Prostate gland (tissue), 2 donors: ENCODE measurements around the gene HNRNPAB. TPM values are rescaled to one million over a fixed set of nuclear protein-coding genes. Genes with fewer than 3 reads are reported as not detected.
"Not testable (repeated sequence)": the region's sequence is repeated elsewhere in the genome, so short reads cannot be mapped to it uniquely, and the experiment has no call there.

Experiments
- DNase-seq: peaks from one replicate; pipeline ENCODE4 v3.0.0-alpha.2; 2019; ENCODE audit warnings: low spot score
- H3K27ac ChIP-seq, 2 donors: fragments of 200-600 bp; sonication (generic); 2 replicates each; pipeline ENCODE4 v1.5.1; 2017 to 2019
- H3K27me3 ChIP-seq: fragments of 200-600 bp; sonication (generic); replicated peaks from 2 replicates; pipeline ENCODE4 v1.5.1; 2019; ENCODE audit not compliant: insufficient read depth
- H3K36me3 ChIP-seq, 2 donors: fragments of 200-600 bp; sonication (generic); 1 replicate in 1 of 2; 2 replicates in 1 of 2; pipeline versions ENCODE4 v1.5.1 to v1.8.1; 2017 to 2019
- H3K4me1 ChIP-seq: fragments of 200-600 bp; sonication (generic); replicated peaks from 2 replicates; pipeline ENCODE4 v1.5.1; 2019
- H3K4me3 ChIP-seq, 2 donors: fragments of 200-600 bp; sonication (generic); 2 replicates each; pipeline ENCODE4 v1.5.1; 2017 to 2019
- H3K9me3 ChIP-seq: fragments of 200-600 bp; sonication (generic); 2 replicates; pipeline ENCODE4 v1.5.1; 2017
- CTCF ChIP-seq, 4 experiments: fragments of 200-600 bp in 2 of 4; fragments of 450-650 bp in 2 of 4; sonication (generic) in 2 of 4; IDR thresholded peaks; 1 replicate in 3 of 4; 2 replicates in 1 of 4; pipeline ENCODE4 v1.5.1; 2016 to 2019; ENCODE audit warnings: antibody characterized with exemption in 4 of 4, mild to moderate bottlenecking in 2 of 4, moderate library complexity in 2 of 4
- POLR2A ChIP-seq: fragments of 450-650 bp; IDR thresholded peaks from one replicate; pipeline ENCODE4 v1.6.1; 2016; ENCODE audit warnings: antibody characterized with exemption, mild to moderate bottlenecking
- POLR2AphosphoS5 ChIP-seq: sonication (generic); formaldehyde crosslinking; IDR thresholded peaks from one replicate; pipeline ENCODE4 v1.6.1; 2017; ENCODE audit warnings: antibody characterized with exemption
- whole genome bisulfite sequencing: methylation state at CpG from one replicate; pipeline ENCODE4 v1.1.5; 2018; 5-methylcytosine and 5-hydroxymethylcytosine counted together
- intact Hi-C: fragments of 100-400 bp; cut with DNase I; formaldehyde crosslinking; loops from one replicate; pipeline ENCODE4 v1.14.2; 2022
- total RNA-seq, 2 donors: library from RNA; depleted of rRNA; stranded (reverse); fragments of >200 nt; gene quantifications; one replicate each; pipeline ENCODE4 v1.1.0, GENCODE V29; 2016

HNRNPAB gene
- total RNA-seq, 2 donors from 2014 or later = 73.1 to 104 TPM

- Histone ChIP-seq H3K27me3 (no peaks in the 10 kb centered on the region), H3K36me3 (no peaks in the 10 kb centered on the region), H3K27ac (no peak overlapping the region), H3K4me3 (no peak overlapping the region), H3K4me1 (no peaks in the 10 kb centered on the region), H3K9me3 (no peaks in the 10 kb centered on the region)
- intact Hi-C loops = no loop called here
- no peak for DNase-seq
- WGBS = 91% methylated on average over 7 of the region's 7 CpGs
- TF ChIP-seq POLR2A (no peak), POLR2AphosphoS5 (no peak), CTCF (IDR thresholded peaks at IDR 0.05) (no peak)
Observed at GRCh38 chr5:178192787-178193186, 11.5 kb upstream of the HNRNPAB start.

GRCh38 chr5:178193251-178193809 lies 11.0 kb upstream of the HNRNPAB start:
- Histone ChIP-seq H3K27ac (no peak overlapping the region), H3K9me3 (no peaks in the 10 kb centered on the region), H3K27me3 (no peaks in the 10 kb centered on the region), H3K4me3 (no peak overlapping the region), H3K4me1 (no peaks in the 10 kb centered on the region), H3K36me3 (no peaks in the 10 kb centered on the region)
- WGBS = 83% methylated on average over 8 of the region's 8 CpGs
- intact Hi-C loops = no loop called here
- TF ChIP-seq POLR2A = no peak
- TF ChIP-seq POLR2AphosphoS5 = no peak
- DNase-seq = no peak

GRCh38 chr5:178194026-178194425 lies 10.3 kb upstream of the HNRNPAB start:
- DNase-seq = no peak
- no peaks in the 10 kb centered on the region for H3K36me3 ChIP-seq
- no peaks in the 10 kb centered on the region for H3K4me1 ChIP-seq
- 39% methylated on average over 7 of the region's 7 CpGs for WGBS
- H3K27me3 ChIP-seq = no peaks in the 10 kb centered on the region
- no peak overlapping the region for H3K27ac ChIP-seq
- intact Hi-C loops = no loop called here
- TF ChIP-seq POLR2AphosphoS5 (no peak), POLR2A (no peak), CTCF (IDR thresholded peaks at IDR 0.05) (no peak)
- no peak overlapping the region for H3K4me3 ChIP-seq
- no peaks in the 10 kb centered on the region for H3K9me3 ChIP-seq

- no peaks in the 10 kb centered on the region for H3K27me3 ChIP-seq
- no peaks in the 10 kb centered on the region for H3K9me3 ChIP-seq
- WGBS = 83% methylated on average over 7 of the region's 7 CpGs
- H3K36me3 ChIP-seq = no peaks in the 10 kb centered on the region
- no peaks in the 10 kb centered on the region for H3K4me1 ChIP-seq
- H3K4me3 ChIP-seq = no peak overlapping the region
- H3K27ac ChIP-seq = no peak overlapping the region
- TF ChIP-seq POLR2A (no peak), CTCF (IDR thresholded peaks at IDR 0.05) (no peak), POLR2AphosphoS5 (no peak)
- intact Hi-C loops = no loop called here
- DNase-seq = no peak
Observed at GRCh38 chr5:178196281-178196812, 8.0 kb upstream of the HNRNPAB start.

- TF ChIP-seq POLR2AphosphoS5 (no peak), POLR2A (no peak), CTCF (IDR thresholded peaks at IDR 0.05) (peak in 1 of 4 experiments; percentile 16)
- WGBS = 78% methylated on average over 8 of the region's 8 CpGs
- no peaks in the 10 kb centered on the region for H3K36me3 ChIP-seq
- H3K27me3 ChIP-seq = no peaks in the 10 kb centered on the region
- no peak for DNase-seq
- no peaks in the 10 kb centered on the region for H3K4me1 ChIP-seq
- intact Hi-C loops = no loop called here
- no peak overlapping the region for H3K4me3 ChIP-seq
- no peaks in the 10 kb centered on the region for H3K9me3 ChIP-seq
- H3K27ac ChIP-seq = no peak overlapping the region
Observed at GRCh38 chr5:178196986-178197385, 7.3 kb upstream of the HNRNPAB start.

- H3K4me3 ChIP-seq, H3K36me3 ChIP-seq, H3K27me3 ChIP-seq, intact Hi-C loops, H3K9me3 ChIP-seq, H3K4me1 ChIP-seq, DNase-seq, H3K27ac ChIP-seq: not testable (repeated sequence)
- 85% methylated on average over 11 of the region's 11 CpGs for WGBS
Observed at GRCh38 chr5:178198151-178198550, 6.2 kb upstream of the HNRNPAB start.
